GM11168 (cell line): ENCODE data around the gene TOM1.

ENCODE experiments used
- in situ Hi-C: fragments of 300-500 bp; cut with MboI; formaldehyde crosslinking; loops from one replicate; pipeline ENCODE4 v1.12.0; 2022; ENCODE audit warnings: low sequenced_read_pairs; ENCODE audit not compliant: unreplicated experiment

The TOM1 gene

GRCh38 chr22:35343664-35344550 lies 44.2 kb downstream of the TOM1 start:
- in situ Hi-C loops, result no loop called here

GRCh38 chr22:35344956-35345690 lies 45.4 kb downstream of the TOM1 start:
- in situ Hi-C loops, result no loop called here

GRCh38 chr22:35345808-35346505 lies 46.3 kb downstream of the TOM1 start:
- in situ Hi-C loops, result no loop called here

DNA sequence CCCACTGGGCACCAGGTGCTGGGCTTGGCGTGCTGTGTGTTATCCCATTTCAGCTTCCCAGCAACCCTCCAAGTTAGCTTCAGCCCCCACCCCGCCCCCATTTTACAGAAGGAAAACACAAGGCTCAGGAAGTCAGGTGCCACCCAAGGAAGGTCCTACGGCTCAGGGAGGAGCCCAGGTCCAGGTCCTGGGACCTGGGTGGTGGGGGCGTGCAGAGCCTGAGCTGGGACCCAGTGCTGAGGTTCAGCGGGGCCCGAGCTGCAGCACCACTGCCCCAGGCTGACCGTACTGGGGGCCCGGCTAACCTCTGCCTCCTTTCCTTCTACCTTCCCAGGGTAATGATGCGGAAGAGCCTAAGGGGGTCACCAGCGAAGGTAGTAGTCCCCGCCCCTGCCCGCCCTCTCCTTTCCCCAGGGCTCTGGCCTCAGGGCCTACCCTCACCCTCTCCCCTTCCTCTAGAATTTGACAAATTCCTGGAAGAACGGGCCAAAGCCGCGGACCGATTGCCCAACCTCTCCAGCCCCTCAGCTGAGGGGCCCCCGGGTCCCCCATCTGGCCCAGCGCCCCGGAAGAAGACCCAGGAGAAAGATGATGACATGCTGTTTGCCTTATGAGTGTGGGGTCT lies 47.0 kb downstream of the TOM1 start:
- in situ Hi-C loops, result no loop called here

DNA sequence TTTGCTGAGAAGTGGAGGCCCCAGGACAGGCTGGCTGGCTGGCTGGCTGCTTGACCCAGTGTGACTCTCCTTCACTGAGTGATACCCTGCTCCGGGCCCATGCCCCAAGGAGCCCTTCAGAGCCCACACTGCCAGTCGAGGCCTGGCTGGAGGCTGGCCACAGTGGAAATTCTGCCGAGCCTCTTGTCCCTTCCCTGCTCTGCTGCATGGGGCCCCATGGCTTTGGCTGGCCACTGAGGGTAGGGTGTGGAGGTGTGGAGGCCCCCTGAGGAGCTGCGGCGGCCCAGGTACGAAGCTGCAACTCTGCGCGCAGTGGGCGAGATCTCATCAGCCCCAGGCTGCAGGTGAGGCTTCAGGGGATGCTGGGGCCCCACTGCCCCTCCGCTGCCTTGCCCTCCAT lies 47.8 kb downstream of the TOM1 start:
- in situ Hi-C loops, result no loop called here

DNA sequence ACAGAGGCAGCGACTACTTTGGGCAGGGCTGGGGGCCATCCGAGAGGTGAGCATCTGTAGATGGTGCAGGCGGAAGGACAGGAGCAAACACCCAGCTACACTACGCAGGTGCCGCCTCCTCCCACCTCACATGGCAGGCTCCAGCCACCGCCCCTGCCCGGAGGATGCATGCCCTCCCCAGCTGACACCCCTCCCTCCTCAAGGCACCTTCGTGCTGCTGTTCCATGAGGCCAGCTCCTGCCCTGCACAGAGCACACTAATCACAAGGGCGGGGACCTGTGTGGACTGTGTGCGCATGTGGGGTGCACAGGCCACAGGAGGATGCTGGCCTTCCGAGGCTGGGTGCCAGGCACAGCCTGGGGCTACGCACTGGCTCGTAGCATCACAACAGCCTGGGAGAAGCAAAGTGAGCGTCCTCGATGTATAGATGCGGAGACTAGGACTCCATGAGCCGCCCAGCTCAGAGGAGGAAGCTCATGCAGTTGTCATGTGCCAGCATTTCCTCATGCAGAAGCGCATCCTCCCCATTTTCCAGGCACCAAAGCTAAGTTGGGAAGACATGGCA lies 48.4 kb downstream of the TOM1 start:
- in situ Hi-C loops, result no loop called here

DNA sequence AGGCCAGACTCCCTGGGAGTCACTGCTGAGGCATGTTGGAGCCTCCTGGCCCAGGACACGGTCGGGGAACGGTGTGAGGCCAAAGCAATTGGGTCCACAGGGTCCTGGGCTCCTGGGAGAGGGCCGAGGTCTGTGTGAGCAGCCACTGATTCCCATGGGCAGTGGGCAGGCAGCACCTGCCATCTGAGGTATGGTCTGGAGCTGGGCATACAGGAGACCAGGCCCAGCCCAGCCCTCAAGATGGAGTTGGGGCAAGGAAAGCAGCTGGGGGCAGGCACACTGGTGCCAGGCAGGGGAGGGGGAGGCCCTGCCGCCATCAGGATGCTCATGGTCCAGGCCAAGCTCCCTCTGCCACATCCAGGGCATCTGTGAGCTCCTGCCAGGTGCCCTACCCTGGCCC lies 49.0 kb downstream of the TOM1 start:
- in situ Hi-C loops, result no loop called here

DNA sequence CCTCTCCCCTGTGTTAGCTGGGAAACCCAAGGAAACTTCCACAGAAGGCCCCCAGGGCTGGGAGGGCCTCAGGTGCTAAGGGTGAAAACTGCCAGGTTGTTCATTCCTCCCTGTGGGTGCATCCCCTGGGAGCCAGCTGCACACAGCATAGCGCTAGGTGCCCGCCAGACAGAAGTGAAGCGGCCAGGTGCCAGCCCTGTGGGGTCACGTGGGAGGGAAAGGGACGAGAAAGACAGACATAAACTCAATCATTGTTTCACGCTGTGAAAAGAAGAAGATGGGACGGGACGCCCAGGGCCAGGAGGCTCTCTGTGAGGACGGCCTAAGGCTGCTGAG lies 49.6 kb downstream of the TOM1 start:
- in situ Hi-C loops, result no loop called here

GRCh38 chr22:35349704-35350538 lies 50.2 kb downstream of the TOM1 start:
- in situ Hi-C loops, result loop anchor here (10.0 kb wide), 1 partner anchor 75 kb away; no protein-coding TSS in a partner anchor

- in situ Hi-C loops, result loop anchor here (10.0 kb wide), 1 partner anchor 74 kb away; no protein-coding TSS in a partner anchor
Measured at GRCh38 chr22:35350539-35351503, 51.1 kb downstream of the TOM1 start.

- in situ Hi-C loops, result loop anchor here (10.0 kb wide), 1 partner anchor 72 kb away; no protein-coding TSS in a partner anchor
Measured at GRCh38 chr22:35352214-35353111, 52.8 kb downstream of the TOM1 start.

- in situ Hi-C loops, result loop anchor here (10.0 kb wide), 1 partner anchor 71 kb away; no protein-coding TSS in a partner anchor
Measured at GRCh38 chr22:35353318-35353717, 53.6 kb downstream of the TOM1 start.

GRCh38 chr22:35354068-35354467 lies 54.4 kb downstream of the TOM1 start:
- in situ Hi-C loops, result loop anchor here (10.0 kb wide), 1 partner anchor 71 kb away; no protein-coding TSS in a partner anchor

- in situ Hi-C loops, result loop anchor here (5.0 to 10.0 kb wide), 2 partner anchors 67 to 224 kb away; no protein-coding TSS in a partner anchor
Measured at GRCh38 chr22:35357883-35358621, 58.4 kb downstream of the TOM1 start.

GRCh38 chr22:35359380-35360065 lies 59.8 kb downstream of the TOM1 start:
- in situ Hi-C loops, result loop anchor here (5.0 to 10.0 kb wide), 2 partner anchors 65 to 223 kb away; no protein-coding TSS in a partner anchor
